HTR-8/SVneo (cell line): ENCODE data around the gene SAYSD1.
"Not testable (repeated sequence)": the region's sequence is repeated elsewhere in the genome, so short reads cannot be mapped to it uniquely, and the experiment has no call there.

Experiments
- DNase-seq: peaks from one replicate; pipeline ENCODE4 v3.0.0; 2011; ENCODE audit warnings: low spot score, mixed read lengths; ENCODE audit not compliant: insufficient read length
- FAIRE-seq: peaks from 2 replicates; lab custom pipeline; 2011; peaks lifted over from hg19 to GRCh38; lab: Jason Lieb, UNC

Gene SAYSD1, protein sequence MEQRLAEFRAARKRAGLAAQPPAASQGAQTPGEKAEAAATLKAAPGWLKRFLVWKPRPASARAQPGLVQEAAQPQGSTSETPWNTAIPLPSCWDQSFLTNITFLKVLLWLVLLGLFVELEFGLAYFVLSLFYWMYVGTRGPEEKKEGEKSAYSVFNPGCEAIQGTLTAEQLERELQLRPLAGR

DNA sequence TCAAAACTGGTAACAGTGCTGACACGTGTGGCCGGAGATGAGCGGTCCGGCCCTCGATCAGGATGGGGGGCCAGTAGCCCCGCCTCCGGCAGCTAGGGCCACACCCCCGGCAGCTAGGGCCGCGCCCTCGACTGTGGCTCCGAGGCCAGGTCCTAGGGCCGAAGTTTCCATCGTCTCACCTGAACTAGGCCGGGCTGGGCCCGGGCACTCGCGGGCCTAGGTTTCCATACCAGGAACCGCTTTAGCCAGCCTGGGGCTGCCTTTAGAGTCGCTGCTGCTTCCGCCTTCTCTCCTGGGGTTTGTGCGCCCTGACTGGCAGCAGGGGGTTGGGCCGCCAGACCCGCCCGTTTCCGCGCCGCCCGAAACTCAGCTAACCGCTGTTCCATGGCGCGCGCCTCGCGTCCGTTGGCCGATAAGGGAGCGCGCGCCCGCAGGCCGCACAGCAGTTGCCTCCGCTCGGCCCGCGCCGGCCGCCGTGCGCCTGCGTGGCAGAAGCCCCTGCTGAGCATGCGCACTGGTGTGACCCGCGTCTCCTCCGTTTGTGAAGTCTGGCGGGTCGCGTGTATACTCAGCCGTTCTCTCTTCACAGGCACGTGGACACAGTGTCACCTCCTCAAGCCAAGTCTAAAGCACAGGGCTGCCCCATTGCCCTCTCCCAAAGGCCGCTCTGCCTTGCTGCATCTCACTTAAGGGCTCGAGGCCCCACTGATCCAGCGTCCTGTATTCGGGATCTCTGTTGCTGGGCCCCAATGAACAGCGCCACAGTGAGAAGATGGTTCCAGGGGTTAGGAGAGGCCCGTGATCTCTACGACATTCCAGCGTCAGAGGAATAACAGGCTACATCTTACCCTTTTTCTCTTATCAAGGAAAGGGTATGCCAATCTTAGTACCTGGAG, at the start of gene SAYSD1:
Gene SAYSD1 (minus strand): TSS at position 483 of the 896 bp plus-strand sequence. CDS start 97 bp downstream, at position 386.
- DNase-seq: peak; percentile 95
- peak; percentile 91 for FAIRE-seq

GRCh38 chr6:39157511-39157910, 42.5 kb upstream of the SAYSD1 start:
- DNase-seq: no peak
- FAIRE-seq: no peak

- FAIRE-seq: no peak
- DNase-seq: no peak
These were observed 41.8 kb upstream of the SAYSD1 start for GRCh38 chr6:39156801-39157200.

GRCh38 chr6:39154705-39155104, 39.7 kb upstream of the SAYSD1 start:
- FAIRE-seq: no peak
- DNase-seq: no peak

DNA sequence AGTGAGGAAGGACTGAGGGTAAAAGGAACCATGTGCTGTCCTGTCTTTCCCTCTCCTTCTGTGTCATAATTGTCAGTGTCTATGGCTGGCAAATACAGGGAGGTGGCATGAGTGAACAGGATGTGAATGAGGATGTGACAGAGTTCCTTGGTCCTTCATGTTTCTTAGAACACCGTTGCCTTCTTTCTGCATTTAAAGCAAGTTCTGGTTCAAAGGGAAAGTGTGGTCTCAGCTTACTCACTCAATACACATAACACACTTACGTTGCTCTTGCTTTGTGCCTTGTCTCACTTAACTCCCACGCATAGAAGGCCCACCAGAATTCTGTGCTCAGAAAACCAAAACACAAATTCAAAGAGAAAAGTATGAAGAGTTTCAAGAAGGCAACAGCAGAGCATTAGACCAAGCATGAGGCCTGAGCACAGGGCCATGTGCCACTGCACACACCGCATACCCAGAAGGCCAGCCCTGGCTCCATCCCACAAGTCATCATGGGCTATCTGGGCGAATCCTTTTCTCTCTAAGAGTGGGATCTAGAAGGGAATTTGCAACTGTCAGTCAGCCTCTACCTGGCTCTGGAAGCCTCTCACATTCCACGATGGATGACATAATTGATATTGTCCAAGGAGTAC, 38.9 kb upstream of the SAYSD1 start:
- no peak for FAIRE-seq
- no peak for DNase-seq

- FAIRE-seq: no peak
These were observed 37.3 kb upstream of the SAYSD1 start for GRCh38 chr6:39152262-39152661.

DNA sequence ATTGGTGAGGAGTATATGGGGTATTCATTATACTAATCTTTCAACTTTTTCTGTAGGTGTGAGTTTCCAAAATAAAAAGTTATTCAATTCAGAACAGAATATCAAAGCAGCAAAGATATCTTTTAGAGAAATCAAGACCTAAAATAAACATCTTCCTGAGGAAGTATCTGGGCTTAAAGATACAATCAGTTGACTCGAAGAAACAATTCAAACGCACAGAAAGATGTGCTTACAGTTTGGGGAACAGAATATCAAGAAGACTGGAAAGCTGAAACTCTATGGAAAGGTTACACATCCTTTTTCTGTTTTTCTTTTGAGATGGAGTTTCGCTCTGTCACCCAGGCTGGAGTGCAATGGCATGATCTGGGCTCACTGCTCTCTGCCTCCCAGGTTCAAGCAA, 36.2 kb upstream of the SAYSD1 start:
- FAIRE-seq (no peak), DNase-seq (no peak)

More at GRCh38 chr6:39152262-39152661, 37.3 kb upstream of the SAYSD1 start:
- no peak for DNase-seq

- DNase-seq (no peak), FAIRE-seq (no peak)
These were observed 29.6 kb upstream of the SAYSD1 start for GRCh38 chr6:39144481-39145173.

- FAIRE-seq (no peak), DNase-seq (no peak)
These were observed 28.4 kb upstream of the SAYSD1 start for GRCh38 chr6:39143238-39143930.

- no peak for FAIRE-seq
- DNase-seq: no peak
These were observed 25.7 kb upstream of the SAYSD1 start for GRCh38 chr6:39140556-39141167.

GRCh38 chr6:39137245-39137644, 22.3 kb upstream of the SAYSD1 start:
- FAIRE-seq (no peak), DNase-seq (peak; percentile 15)

DNA sequence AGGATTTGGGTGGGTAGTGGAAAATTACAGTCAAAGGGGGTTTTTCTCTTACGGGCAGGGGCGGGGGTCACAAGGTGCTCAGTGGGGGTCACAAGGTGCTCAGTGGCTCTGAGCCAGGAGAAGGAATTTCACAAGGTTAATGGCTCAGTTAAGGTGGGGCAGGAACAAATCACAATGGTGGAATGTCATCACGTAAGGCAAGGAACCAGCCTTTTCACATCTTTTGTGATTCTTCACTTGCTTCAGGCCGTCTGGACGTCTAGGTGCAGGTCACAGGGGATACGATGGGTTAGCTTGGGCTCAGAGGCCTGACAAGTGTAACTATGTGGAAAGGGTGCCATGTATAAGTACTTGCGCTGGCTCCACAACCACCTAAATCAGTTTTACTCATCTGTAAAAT, 21.2 kb upstream of the SAYSD1 start:
- FAIRE-seq, DNase-seq: not testable (repeated sequence)

GRCh38 chr6:39134761-39135160, 19.8 kb upstream of the SAYSD1 start:
- not testable (repeated sequence) for FAIRE-seq, DNase-seq

DNA sequence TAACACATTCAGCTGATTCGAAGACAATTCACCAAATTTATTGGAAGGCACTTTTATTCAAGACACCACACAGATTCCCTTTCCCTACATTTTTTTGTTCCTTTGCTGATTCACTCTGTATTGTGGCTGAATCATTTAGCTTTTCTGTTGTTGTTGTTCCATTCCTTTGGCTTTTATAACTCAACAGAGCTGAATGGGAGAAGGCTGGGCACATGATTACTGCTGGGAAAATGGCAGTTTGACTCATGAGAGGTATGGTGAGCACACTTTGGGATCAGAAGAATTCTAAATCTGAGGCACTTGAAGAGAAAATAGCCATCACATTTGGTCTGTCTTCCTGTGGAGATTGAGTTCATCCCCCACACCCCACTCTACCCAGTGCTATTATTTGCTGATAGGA, 15.7 kb upstream of the SAYSD1 start:
- no peak for FAIRE-seq
- DNase-seq: no peak

GRCh38 chr6:39128832-39129231, 13.8 kb upstream of the SAYSD1 start:
- no peak for DNase-seq
- FAIRE-seq: no peak

- DNase-seq (no peak), FAIRE-seq (no peak)
These were observed 13.1 kb upstream of the SAYSD1 start for GRCh38 chr6:39128106-39128505.

DNA sequence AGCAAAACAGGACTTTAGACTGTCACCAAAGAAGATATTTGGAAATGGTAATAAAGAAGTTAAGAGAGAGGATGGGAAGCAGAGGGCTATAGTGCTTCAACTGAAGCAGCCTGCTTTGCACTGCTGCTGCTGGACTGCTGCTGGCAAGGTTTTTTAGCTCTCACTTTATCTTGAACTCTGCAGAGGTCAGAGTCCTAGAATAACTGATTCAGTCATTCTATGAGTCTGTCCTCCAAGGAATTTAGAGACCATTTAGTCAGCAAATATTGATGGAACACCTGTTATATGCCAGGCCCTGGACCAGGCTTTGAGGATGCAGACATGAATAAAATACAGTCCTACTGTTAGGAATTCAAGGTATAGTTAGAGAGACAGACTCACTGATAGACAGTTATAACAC, 9.1 kb upstream of the SAYSD1 start:
- no peak for FAIRE-seq
- DNase-seq: no peak

GRCh38 chr6:39118921-39119320, 3.9 kb upstream of the SAYSD1 start:
- no peak for DNase-seq
- FAIRE-seq: no peak

- FAIRE-seq (no peak), DNase-seq (no peak)
These were observed 640 bp downstream of the SAYSD1 start for GRCh38 chr6:39114388-39114703.

DNA sequence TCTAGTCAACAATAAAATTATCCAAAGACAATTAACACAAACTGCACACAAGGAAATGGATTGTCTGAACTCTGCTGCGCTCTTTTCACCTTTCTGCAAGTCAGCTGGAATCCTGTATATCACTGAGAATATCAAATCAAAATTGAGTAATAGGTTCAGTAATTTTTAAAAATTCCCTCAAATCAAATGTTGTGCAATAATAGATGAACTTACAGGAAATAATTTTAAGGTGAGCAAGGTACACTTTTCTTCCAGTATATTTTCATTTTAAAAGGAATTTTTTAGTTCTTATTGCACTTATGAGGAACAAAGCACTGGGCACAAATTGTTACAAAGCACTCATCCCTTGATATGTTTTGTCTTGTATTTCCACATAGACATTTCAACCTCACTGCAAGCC, 1.2 kb downstream of the SAYSD1 start:
- no peak for DNase-seq
- FAIRE-seq: no peak
